Loucy (cell line): ENCODE data around the gene PIGN.

ENCODE experiments used
- H2AFZ ChIP-seq: fragments of 200-600 bp; sonication (generic); 2 replicates; pipeline ENCODE4 v1.6.0; 2016; ENCODE audit warnings: antibody characterized with exemption, mild to moderate bottlenecking, low read length, moderate library complexity
- H3F3A ChIP-seq: fragments of 200-600 bp; 2 replicates; pipeline ENCODE4 v1.6.0; 2016; ENCODE audit warnings: antibody characterized with exemption, low read depth, mild to moderate bottlenecking
- H3K27me3 ChIP-seq: fragments of 200-600 bp; sonication (generic); 2 replicates; pipeline ENCODE4 v1.6.1; 2014; ENCODE audit warnings: low read length, mild to moderate bottlenecking; ENCODE audit not compliant: insufficient read depth, poor library complexity, severe bottlenecking
- H3K36me3 ChIP-seq: fragments of 200-600 bp; sonication (generic); 2 replicates; pipeline ENCODE4 v1.6.1; 2016; ENCODE audit warnings: low read length; ENCODE audit not compliant: insufficient read depth
- H3K4me1 ChIP-seq: fragments of 200-600 bp; sonication (generic); 2 replicates; pipeline ENCODE4 v1.5.1; 2014; ENCODE audit warnings: low read length, mild to moderate bottlenecking; ENCODE audit not compliant: insufficient read depth, poor library complexity, severe bottlenecking
- H3K4me2 ChIP-seq: fragments of 200-600 bp; sonication (generic); 2 replicates; pipeline ENCODE4 v1.6.0; 2014; ENCODE audit warnings: antibody characterized with exemption, low read length, low read depth, mild to moderate bottlenecking; ENCODE audit not compliant: poor library complexity, severe bottlenecking
- H3K4me3 ChIP-seq: fragments of 200-600 bp; sonication (generic); 2 replicates; pipeline ENCODE4 v1.5.1; 2014; ENCODE audit warnings: low read length, mild to moderate bottlenecking, mixed read lengths; ENCODE audit not compliant: poor library complexity, severe bottlenecking
- H3K79me2 ChIP-seq: fragments of 200-600 bp; sonication (generic); 2 replicates; pipeline ENCODE4 v1.6.1; 2014; ENCODE audit warnings: low read length; ENCODE audit not compliant: insufficient read depth
- H3K9ac ChIP-seq: fragments of 200-600 bp; sonication (generic); 2 replicates; pipeline ENCODE4 v1.6.0; 2014; ENCODE audit warnings: mild to moderate bottlenecking, low read depth, low read length, moderate library complexity; ENCODE audit not compliant: poor library complexity, severe bottlenecking
- H3K9me2 ChIP-seq: fragments of 200-600 bp; sonication (generic); replicated peaks from 2 replicates; pipeline ENCODE4 v1.6.1; 2016; ENCODE audit warnings: low read depth, low read length, mixed read lengths
- H3K9me3 ChIP-seq: fragments of 200-600 bp; sonication (generic); 2 replicates; pipeline ENCODE4 v1.6.1; 2014; ENCODE audit warnings: mild to moderate bottlenecking, antibody characterized with exemption, low read length, low read depth; ENCODE audit not compliant: insufficient read depth
- H4K20me1 ChIP-seq: fragments of 200-600 bp; sonication (generic); 2 replicates; pipeline ENCODE4 v1.6.0; 2014; ENCODE audit warnings: antibody characterized with exemption, low read length, mild to moderate bottlenecking; ENCODE audit not compliant: insufficient read depth, poor library complexity, severe bottlenecking
- CTCF ChIP-seq: fragments of 200-600 bp; sonication (generic); conservative IDR thresholded peaks from 2 replicates; pipeline ENCODE4 v1.5.1; 2014; ENCODE audit warnings: mild to moderate bottlenecking, antibody characterized with exemption, low read length
- EZH2phosphoT487 ChIP-seq: fragments of 200-600 bp; IDR thresholded peaks from 2 replicates; pipeline ENCODE4 v1.6.1; 2018; ENCODE audit warnings: antibody characterized with exemption, mild to moderate bottlenecking, moderate library complexity, borderline replicate concordance

Gene PIGN

GRCh38 chr18:62072370-62072769 lies 114.5 kb downstream of the PIGN start:
- Histone ChIP-seq H2AFZ (no peak overlapping the region), H3K9me2 (no peaks in the 10 kb centered on the region), H3K36me3 (no peaks in the 10 kb centered on the region), H3K9ac (no peak overlapping the region), H4K20me1 (no peaks in the 10 kb centered on the region), H3K9me3 (no peaks in the 10 kb centered on the region), H3K4me3 (no peak overlapping the region), H3K27me3 (no peaks in the 10 kb centered on the region), H3F3A (no peaks in the 10 kb centered on the region), H3K4me2 (no peak overlapping the region), H3K79me2 (no peaks in the 10 kb centered on the region), H3K4me1 (peaks cover 5% of the 10 kb centered on the region)
- TF ChIP-seq CTCF (no peak), EZH2phosphoT487 (no peak)

- Histone ChIP-seq H3K9ac (no peak overlapping the region), H3K9me3 (no peaks in the 10 kb centered on the region), H3K27me3 (no peaks in the 10 kb centered on the region), H3K36me3 (no peaks in the 10 kb centered on the region), H3K4me1 (peaks cover 5% of the 10 kb centered on the region), H4K20me1 (no peaks in the 10 kb centered on the region), H3K79me2 (no peaks in the 10 kb centered on the region), H3K9me2 (no peaks in the 10 kb centered on the region), H3F3A (no peaks in the 10 kb centered on the region), H3K4me2 (no peak overlapping the region), H2AFZ (no peak overlapping the region), H3K4me3 (no peak overlapping the region)
- TF ChIP-seq CTCF (no peak), EZH2phosphoT487 (no peak)
These were observed 115.8 kb downstream of the PIGN start for GRCh38 chr18:62071071-62071470.

- Histone ChIP-seq H3F3A (no peaks in the 10 kb centered on the region), H3K4me2 (no peak overlapping the region), H4K20me1 (no peaks in the 10 kb centered on the region), H3K9me2 (no peaks in the 10 kb centered on the region), H3K9me3 (no peaks in the 10 kb centered on the region), H3K36me3 (no peaks in the 10 kb centered on the region), H2AFZ (no peak overlapping the region), H3K9ac (no peak overlapping the region), H3K4me1 (peaks cover 5% of the 10 kb centered on the region), H3K27me3 (no peaks in the 10 kb centered on the region), H3K4me3 (no peak overlapping the region), H3K79me2 (no peaks in the 10 kb centered on the region)
- TF ChIP-seq CTCF (no peak), EZH2phosphoT487 (no peak)
These were observed 116.6 kb downstream of the PIGN start for GRCh38 chr18:62070302-62070701.
